Fibroblast of pulmonary artery (primary cell): ENCODE measurements around the gene CAND2.
"Not testable (repeated sequence)": the region's sequence is repeated elsewhere in the genome, so short reads cannot be mapped to it uniquely, and the experiment has no call there.

ENCODE experiments used
- DNase-seq: peaks from one replicate; pipeline ENCODE4 v3.0.0-alpha.2; 2010; ENCODE audit warnings: low read depth
- H3K4me3 ChIP-seq: replicated peaks from 2 replicates; pipeline ENCODE4 v1.5.1; 2011; ENCODE audit warnings: low read depth, mild to moderate bottlenecking, control low read depth, low read length, moderate library complexity
- TF ChIP-seq, protein P1 (sequence below): IDR thresholded peaks from 2 replicates; pipeline ENCODE4 v1.5.1; 2011; ENCODE audit warnings: mild to moderate bottlenecking, control low read depth, low read length, inconsistent platforms; ENCODE audit errors: missing control alignments

CAND2 gene

GRCh38 chr3:12774619-12775018 lies 21.9 kb upstream of the CAND2 start:
- DNase-seq, result no peak
- TF ChIP-seq, protein P1, sequence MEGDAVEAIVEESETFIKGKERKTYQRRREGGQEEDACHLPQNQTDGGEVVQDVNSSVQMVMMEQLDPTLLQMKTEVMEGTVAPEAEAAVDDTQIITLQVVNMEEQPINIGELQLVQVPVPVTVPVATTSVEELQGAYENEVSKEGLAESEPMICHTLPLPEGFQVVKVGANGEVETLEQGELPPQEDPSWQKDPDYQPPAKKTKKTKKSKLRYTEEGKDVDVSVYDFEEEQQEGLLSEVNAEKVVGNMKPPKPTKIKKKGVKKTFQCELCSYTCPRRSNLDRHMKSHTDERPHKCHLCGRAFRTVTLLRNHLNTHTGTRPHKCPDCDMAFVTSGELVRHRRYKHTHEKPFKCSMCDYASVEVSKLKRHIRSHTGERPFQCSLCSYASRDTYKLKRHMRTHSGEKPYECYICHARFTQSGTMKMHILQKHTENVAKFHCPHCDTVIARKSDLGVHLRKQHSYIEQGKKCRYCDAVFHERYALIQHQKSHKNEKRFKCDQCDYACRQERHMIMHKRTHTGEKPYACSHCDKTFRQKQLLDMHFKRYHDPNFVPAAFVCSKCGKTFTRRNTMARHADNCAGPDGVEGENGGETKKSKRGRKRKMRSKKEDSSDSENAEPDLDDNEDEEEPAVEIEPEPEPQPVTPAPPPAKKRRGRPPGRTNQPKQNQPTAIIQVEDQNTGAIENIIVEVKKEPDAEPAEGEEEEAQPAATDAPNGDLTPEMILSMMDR, result no peak

DNA sequence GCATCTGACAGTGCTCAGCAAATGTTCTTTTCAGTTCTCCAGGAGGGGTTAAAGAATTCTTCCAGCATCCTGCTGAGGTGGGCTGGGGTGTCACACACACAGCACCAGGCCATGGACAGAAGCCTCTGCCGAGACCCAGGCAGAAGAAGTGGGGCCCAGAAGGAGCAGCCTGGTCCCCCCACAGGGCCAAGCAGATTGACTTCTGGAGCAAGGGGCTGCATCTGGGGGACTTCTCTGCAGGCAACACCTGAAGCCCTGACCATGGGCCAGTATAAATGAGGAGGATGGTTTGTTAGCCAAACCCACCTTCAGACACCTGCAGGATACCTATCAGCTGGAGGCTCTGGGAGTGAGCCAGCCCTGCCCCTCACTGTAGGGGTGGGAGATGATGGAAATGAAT lies 21.3 kb upstream of the CAND2 start:
- TF ChIP-seq, protein P1, result no peak
- no peak for DNase-seq
- no peak overlapping the region for H3K4me3 ChIP-seq

More at GRCh38 chr3:12774619-12775018, 21.9 kb upstream of the CAND2 start:
- H3K4me3 ChIP-seq, result no peak overlapping the region

DNA sequence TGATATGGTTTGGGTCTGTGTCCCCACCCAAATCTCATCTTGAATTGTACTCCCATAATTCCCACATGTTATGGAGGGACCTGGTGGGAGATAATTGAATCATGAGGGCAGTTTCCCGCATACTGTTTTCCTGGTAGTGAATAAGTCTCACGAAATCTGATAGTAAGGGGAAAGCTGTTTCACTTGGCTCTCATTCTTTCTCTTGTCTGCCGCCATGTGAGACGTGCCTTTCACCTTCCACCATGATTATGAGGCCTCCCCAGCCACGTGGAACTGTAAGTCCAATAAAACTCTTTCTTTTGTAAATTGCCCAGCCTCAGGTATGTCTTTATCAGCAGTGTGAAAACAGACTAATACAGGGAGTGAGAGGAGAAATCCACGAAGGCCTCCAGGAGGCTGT lies 20.5 kb upstream of the CAND2 start:
- H3K4me3 ChIP-seq, DNase-seq: not testable (repeated sequence)

DNA sequence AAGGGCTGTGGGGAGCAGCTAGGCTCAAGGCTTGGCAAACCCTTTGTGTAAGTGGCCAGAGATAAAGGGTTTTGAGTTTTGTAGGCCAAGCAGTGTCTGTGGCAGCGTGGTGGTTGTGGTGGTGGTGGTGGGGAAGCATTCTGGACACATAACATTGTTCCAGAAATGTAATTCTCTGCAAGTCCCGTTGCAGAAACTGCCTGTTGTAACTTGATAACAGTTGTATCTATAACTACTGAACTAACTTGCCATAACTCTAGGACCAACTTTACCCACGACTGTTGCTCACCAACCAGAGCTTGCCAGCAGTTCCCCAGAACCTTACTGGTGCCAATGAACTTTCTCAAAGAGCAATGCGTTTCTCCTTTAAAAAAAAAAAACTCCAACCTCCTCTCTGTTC lies 19.3 kb upstream of the CAND2 start:
- H3K4me3 ChIP-seq, result no peak overlapping the region
- no peak for DNase-seq
- TF ChIP-seq, protein P1, result no peak

- TF ChIP-seq, protein P1, result no peak
- no peak for DNase-seq
Measured at GRCh38 chr3:12780751-12781150, 15.7 kb upstream of the CAND2 start.

GRCh38 chr3:12782172-12782815 lies 14.2 kb upstream of the CAND2 start:
- H3K4me3 ChIP-seq, result no peak overlapping the region
- TF ChIP-seq, protein P1, result no peak
- peak; percentile 46 for DNase-seq

More at GRCh38 chr3:12780751-12781150, 15.7 kb upstream of the CAND2 start:
- H3K4me3 ChIP-seq, result no peak overlapping the region

DNA sequence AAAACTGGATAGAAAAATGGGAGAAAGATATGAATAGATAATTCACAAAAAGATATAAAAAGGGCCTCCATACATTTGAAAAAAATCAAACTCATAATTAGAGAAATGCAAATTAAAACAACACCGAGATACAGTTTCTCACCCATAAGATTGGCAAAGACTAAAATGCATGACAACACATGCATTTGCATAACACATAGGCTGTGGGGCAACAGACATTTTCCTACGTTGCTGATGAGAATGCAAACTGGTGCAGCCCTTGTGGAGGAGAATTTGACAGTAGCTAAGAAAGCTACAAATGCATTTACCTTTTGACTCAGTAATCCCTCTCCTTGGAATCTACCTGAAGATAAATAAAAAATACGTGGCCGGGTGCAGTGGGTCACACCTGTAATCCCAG lies 11.4 kb upstream of the CAND2 start:
- TF ChIP-seq, protein P1, result no peak
- no peak for DNase-seq
- no peak overlapping the region for H3K4me3 ChIP-seq
